ENCODE measurements around the gene ANKRD13B.

ANKRD13B gene

GRCh38 chr17:29581583-29582253 lies 11.2 kb upstream of the ANKRD13B start:
- DNase-seq (ENCODE audit: low spot score) = no peak

GRCh38 chr17:29582254-29582765 lies 10.6 kb upstream of the ANKRD13B start:
- DNase-seq (ENCODE audit: low spot score) = no peak

- DNase-seq (ENCODE audit: low spot score) = no peak
Measured at GRCh38 chr17:29582772-29583171, 10.2 kb upstream of the ANKRD13B start.

GRCh38 chr17:29583324-29584248 lies 9.3 kb upstream of the ANKRD13B start:
- DNase-seq (ENCODE audit: low spot score) = no peak

- DNase-seq (ENCODE audit: low spot score) = no peak
Measured at GRCh38 chr17:29584452-29585079, 8.4 kb upstream of the ANKRD13B start.

- peak; percentile 36 for DNase-seq (ENCODE audit: low spot score)
Measured at GRCh38 chr17:29585080-29585751, 7.7 kb upstream of the ANKRD13B start.

GRCh38 chr17:29586676-29587469 lies 6.1 kb upstream of the ANKRD13B start:
- no peak for DNase-seq (ENCODE audit: low spot score)

- no peak for DNase-seq (ENCODE audit: low spot score)
Measured at GRCh38 chr17:29587591-29587990, 5.3 kb upstream of the ANKRD13B start.

- DNase-seq (ENCODE audit: low spot score) = no peak
Measured at GRCh38 chr17:29588017-29588561, 4.8 kb upstream of the ANKRD13B start.

GRCh38 chr17:29588562-29589411 lies 4.1 kb upstream of the ANKRD13B start:
- DNase-seq (ENCODE audit: low spot score) = no peak

GRCh38 chr17:29589524-29590410 lies 3.2 kb upstream of the ANKRD13B start, which contains the start of gene GIT1:
GIT1 (minus strand) TSS chr17:29589648; CDS start chr17:29589378, 270 bp downstream.
- peak; percentile 81 for DNase-seq (ENCODE audit: low spot score)

- DNase-seq (ENCODE audit: low spot score) = no peak
Measured at GRCh38 chr17:29590411-29591145, 2.4 kb upstream of the ANKRD13B start.

GRCh38 chr17:29591146-29591736 lies 1.7 kb upstream of the ANKRD13B start:
- no peak for DNase-seq (ENCODE audit: low spot score)

GRCh38 chr17:29591737-29592608 lies 959 bp upstream of the ANKRD13B start:
- peak; percentile 78 for DNase-seq (ENCODE audit: low spot score)

- DNase-seq (ENCODE audit: low spot score) = no peak
Measured at GRCh38 chr17:29593591-29594518, 923 bp downstream of the ANKRD13B start.
